ENCODE measurements around the gene SCNM1. TPM values are rescaled to one million over a fixed set of nuclear protein-coding genes. Genes with fewer than 3 reads are reported as not detected.

Gene SCNM1
- total RNA-seq, 2 experiments from 2014 or later: 54.1 to 70.9 TPM

- no peaks in the 10 kb centered on the region for H3K36me3 ChIP-seq (ENCODE audit: insufficient read depth, low read length)
- H3K79me2 ChIP-seq (ENCODE audit: insufficient read depth, low read depth, low read length): no peaks in the 10 kb centered on the region
- H3K27ac ChIP-seq (ENCODE audit: low read depth, low read length, poor library complexity, severe bottlenecking): no peak overlapping the region
- intact Hi-C loops (cut with micrococcal nuclease; ENCODE audit: unreplicated experiment): no loop called here
- no peaks in the 10 kb centered on the region for H3K9me3 ChIP-seq (ENCODE audit: low read length)
- no TSS peak for BruUV-seq (replicated peaks)
- CTCF ChIA-PET (ENCODE audit: unreplicated experiment): no interaction called here
- DNase-seq (ENCODE audit: low spot score): no peak
- no peaks in the 10 kb centered on the region for H3K9me2 ChIP-seq (ENCODE audit: insufficient read depth, low read length)
- TF ChIP-seq EZH2phosphoT487 (IDR thresholded peaks at IDR 0.05; ENCODE audit: borderline replicate concordance, low read depth, low read length): no peak
- no peak for TF ChIP-seq CTCF (conservative IDR thresholded peaks at IDR 0.05; ENCODE audit: low read length)
- H3K4me2 ChIP-seq (ENCODE audit: low read length): no peak overlapping the region
- H3K4me1 ChIP-seq (ENCODE audit: insufficient read depth, low read length, poor library complexity, severe bottlenecking): no peaks in the 10 kb centered on the region
- POLR2A ChIA-PET: interaction anchor here (0.6 kb wide), 1 partner anchor 36 kb away, joined by 3 read pairs; no protein-coding TSS in a partner anchor
- H2AFZ ChIP-seq (ENCODE audit: low read length): no peak overlapping the region
- no peaks in the 10 kb centered on the region for H4K20me1 ChIP-seq (ENCODE audit: insufficient read depth, low read length)
- no peak overlapping the region for H3K4me3 ChIP-seq (ENCODE audit: low read depth, low read length, poor library complexity, severe bottlenecking)
Measured at GRCh38 chr1:151134991-151135390, 31.0 kb upstream of the SCNM1 start.

DNA sequence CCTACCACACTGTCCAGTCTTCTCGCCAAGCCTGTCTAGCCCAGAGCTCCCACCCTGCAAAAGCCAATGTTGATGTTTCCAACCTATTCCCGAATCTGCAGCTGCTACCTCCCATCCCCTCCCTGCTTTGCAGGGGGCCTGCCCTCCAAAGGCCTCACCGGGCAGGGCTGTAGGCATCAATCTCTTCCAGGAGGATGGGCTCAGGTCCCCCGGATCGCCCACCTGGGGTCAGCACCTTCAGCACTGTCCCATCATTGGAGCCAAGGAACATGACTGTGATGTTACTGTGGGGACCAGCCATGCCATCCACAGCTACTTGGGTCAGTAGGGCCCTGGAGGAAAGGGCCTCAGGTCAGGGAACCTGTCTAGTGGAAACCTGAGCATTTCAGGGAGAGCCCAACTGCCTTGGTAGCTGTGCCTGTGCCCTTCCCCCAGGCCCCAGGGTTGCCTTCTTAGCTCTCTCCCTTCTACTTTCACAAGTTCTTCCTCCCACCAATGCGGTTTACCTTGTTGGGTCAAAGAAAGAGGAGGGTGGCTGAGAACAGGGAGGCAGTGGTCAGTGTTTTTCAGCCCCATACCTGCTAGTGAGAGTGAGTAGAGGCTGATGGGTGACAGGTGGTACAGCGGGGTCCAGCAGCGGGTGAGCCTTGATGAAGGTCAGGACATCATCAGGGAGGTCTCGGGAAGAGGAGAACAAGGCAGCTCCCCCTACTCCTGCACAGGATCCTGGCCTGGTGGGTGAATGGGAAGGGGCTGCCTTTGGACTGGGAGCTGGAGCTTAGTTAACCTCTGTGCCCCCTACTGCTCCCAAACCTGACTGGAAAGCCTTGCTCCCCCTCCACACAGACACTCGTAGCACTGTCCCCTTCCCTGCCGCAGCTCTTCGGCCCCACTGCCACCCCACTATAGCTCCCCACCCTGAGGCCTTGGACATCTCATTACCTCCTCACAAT, 30.2 kb upstream of the SCNM1 start:
- no peaks in the 10 kb centered on the region for H4K20me1 ChIP-seq (ENCODE audit: insufficient read depth, low read length)
- ChIA-PET CTCF (ENCODE audit: unreplicated experiment) (no interaction called here), POLR2A (interaction anchor here (0.6 kb wide), 1 partner anchor 35 kb away, joined by 3 read pairs; no protein-coding TSS in a partner anchor)
- no peak overlapping the region for H2AFZ ChIP-seq (ENCODE audit: low read length)
- no peaks in the 10 kb centered on the region for H3K9me3 ChIP-seq (ENCODE audit: low read length)
- intact Hi-C loops (cut with micrococcal nuclease; ENCODE audit: unreplicated experiment): no loop called here
- no peak overlapping the region for H3K4me2 ChIP-seq (ENCODE audit: low read length)
- no peaks in the 10 kb centered on the region for H3K79me2 ChIP-seq (ENCODE audit: insufficient read depth, low read depth, low read length)
- H3K9me2 ChIP-seq (ENCODE audit: insufficient read depth, low read length): no peaks in the 10 kb centered on the region
- DNase-seq (ENCODE audit: low spot score): no peak
- no peaks in the 10 kb centered on the region for H3K4me1 ChIP-seq (ENCODE audit: insufficient read depth, low read length, poor library complexity, severe bottlenecking)
- TF ChIP-seq EZH2phosphoT487 (IDR thresholded peaks at IDR 0.05; ENCODE audit: borderline replicate concordance, low read depth, low read length): no peak
- peak; percentile 51 for TF ChIP-seq CTCF (conservative IDR thresholded peaks at IDR 0.05; ENCODE audit: low read length)
- no TSS peak for BruUV-seq (replicated peaks)
- no peaks in the 10 kb centered on the region for H3K36me3 ChIP-seq (ENCODE audit: insufficient read depth, low read length)
- H3K27ac ChIP-seq (ENCODE audit: low read depth, low read length, poor library complexity, severe bottlenecking): no peak overlapping the region
- no peak overlapping the region for H3K4me3 ChIP-seq (ENCODE audit: low read depth, low read length, poor library complexity, severe bottlenecking)

GRCh38 chr1:151137789-151138188, 28.2 kb upstream of the SCNM1 start:
- no peaks in the 10 kb centered on the region for H3K9me3 ChIP-seq (ENCODE audit: low read length)
- no peak overlapping the region for H3K27ac ChIP-seq (ENCODE audit: low read depth, low read length, poor library complexity, severe bottlenecking)
- DNase-seq (ENCODE audit: low spot score): no peak
- TF ChIP-seq CTCF (conservative IDR thresholded peaks at IDR 0.05; ENCODE audit: low read length): no peak
- H3K9me2 ChIP-seq (ENCODE audit: insufficient read depth, low read length): no peaks in the 10 kb centered on the region
- H4K20me1 ChIP-seq (ENCODE audit: insufficient read depth, low read length): no peaks in the 10 kb centered on the region
- H3K36me3 ChIP-seq (ENCODE audit: insufficient read depth, low read length): no peaks in the 10 kb centered on the region
- H3K4me1 ChIP-seq (ENCODE audit: insufficient read depth, low read length, poor library complexity, severe bottlenecking): peaks cover 7% of the 10 kb centered on the region
- no TSS peak for BruUV-seq (replicated peaks)
- ChIA-PET CTCF (ENCODE audit: unreplicated experiment) (no interaction called here), POLR2A (no interaction called here)
- intact Hi-C loops (cut with micrococcal nuclease; ENCODE audit: unreplicated experiment): no loop called here
- no peak overlapping the region for H2AFZ ChIP-seq (ENCODE audit: low read length)
- no peak overlapping the region for H3K4me2 ChIP-seq (ENCODE audit: low read length)
- H3K4me3 ChIP-seq (ENCODE audit: low read depth, low read length, poor library complexity, severe bottlenecking): no peak overlapping the region
- H3K79me2 ChIP-seq (ENCODE audit: insufficient read depth, low read depth, low read length): no peaks in the 10 kb centered on the region
